ENCODE results near the gene GAK.

The GAK gene

DNA sequence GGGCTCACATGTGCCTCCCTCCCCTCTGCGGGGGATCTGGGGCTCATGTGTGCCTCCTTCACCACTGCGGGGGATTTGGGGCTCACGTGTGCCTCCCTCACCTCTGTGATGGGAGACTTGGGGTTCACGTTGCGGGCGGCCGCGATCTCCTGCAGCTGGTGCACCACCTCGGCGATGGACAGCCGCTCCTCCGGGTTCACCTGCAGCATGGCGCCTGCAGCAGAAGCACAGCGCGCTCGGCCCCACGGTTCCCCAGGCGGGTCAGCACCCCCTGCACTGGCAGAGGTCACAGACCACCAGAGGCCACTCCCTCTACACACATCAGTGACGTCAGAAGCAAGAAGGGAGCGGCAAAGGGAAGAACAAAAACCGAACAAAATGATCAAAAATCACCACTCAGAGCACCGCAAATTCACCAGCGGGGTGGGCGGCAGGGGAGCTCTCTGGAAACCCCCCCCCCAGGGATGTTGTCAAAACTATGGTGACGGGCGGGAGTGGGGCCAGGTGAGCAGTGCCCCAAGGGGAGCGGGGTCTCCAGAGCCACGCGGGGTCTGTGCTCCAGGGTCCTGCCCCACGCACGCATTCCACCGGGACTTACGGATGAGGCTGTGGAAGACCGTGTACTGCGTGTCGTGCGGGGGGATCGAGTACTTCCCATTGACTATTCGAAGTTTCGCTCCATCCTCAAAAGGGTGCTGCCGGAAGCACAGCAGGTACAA lies 38.7 kb downstream of the GAK start:
- in situ Hi-C loops (cut with HindIII; ENCODE audit: low sequenced_read_pairs), result loop anchor here (5.0 kb wide), 1 partner anchor 79 kb away; the partner anchor contains the start of gene DGKQ

GRCh38 chr4:892780-893179 lies 39.3 kb downstream of the GAK start:
- in situ Hi-C loops (cut with HindIII; ENCODE audit: low sequenced_read_pairs), result loop anchor here (5.0 kb wide), 1 partner anchor 80 kb away; the partner anchor contains the start of gene DGKQ

GRCh38 chr4:891747-892146 lies 40.4 kb downstream of the GAK start:
- in situ Hi-C loops (cut with HindIII; ENCODE audit: low sequenced_read_pairs), result loop anchor here (5.0 kb wide), 1 partner anchor 81 kb away; the partner anchor contains the start of gene DGKQ

GRCh38 chr4:890036-890695 lies 42.0 kb downstream of the GAK start:
- in situ Hi-C loops (cut with HindIII; ENCODE audit: low sequenced_read_pairs), result loop anchor here (5.0 kb wide), 1 partner anchor 82 kb away; the partner anchor contains the start of gene DGKQ

DNA sequence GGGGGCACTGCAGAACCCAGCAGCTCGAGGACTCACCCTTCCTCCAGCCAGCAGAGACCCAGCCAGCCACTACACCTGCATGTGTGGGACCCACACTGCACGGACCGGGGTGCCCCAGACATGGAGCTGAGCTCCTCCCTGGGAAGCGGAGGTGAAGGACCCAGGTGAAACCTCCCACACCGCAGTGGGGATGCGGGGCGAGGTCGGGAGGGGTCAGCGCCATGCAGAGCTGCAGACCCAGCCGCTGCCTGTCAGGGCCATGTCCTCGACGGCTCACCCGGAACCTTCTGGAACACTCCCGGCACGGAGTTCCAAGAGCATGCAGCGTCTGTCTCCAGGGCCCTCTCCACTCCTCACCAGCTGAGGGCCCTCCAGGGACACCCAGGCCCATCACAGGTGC lies 42.6 kb downstream of the GAK start:
- in situ Hi-C loops (cut with HindIII; ENCODE audit: low sequenced_read_pairs), result no loop called here

- in situ Hi-C loops (cut with HindIII; ENCODE audit: low sequenced_read_pairs), result no loop called here
These were observed 44.1 kb downstream of the GAK start for GRCh38 chr4:888029-888428.

- in situ Hi-C loops (cut with HindIII; ENCODE audit: low sequenced_read_pairs), result no loop called here
These were observed 44.9 kb downstream of the GAK start for GRCh38 chr4:887034-887763.

- in situ Hi-C loops (cut with HindIII; ENCODE audit: low sequenced_read_pairs), result no loop called here
These were observed 45.9 kb downstream of the GAK start for GRCh38 chr4:886244-886643.

DNA sequence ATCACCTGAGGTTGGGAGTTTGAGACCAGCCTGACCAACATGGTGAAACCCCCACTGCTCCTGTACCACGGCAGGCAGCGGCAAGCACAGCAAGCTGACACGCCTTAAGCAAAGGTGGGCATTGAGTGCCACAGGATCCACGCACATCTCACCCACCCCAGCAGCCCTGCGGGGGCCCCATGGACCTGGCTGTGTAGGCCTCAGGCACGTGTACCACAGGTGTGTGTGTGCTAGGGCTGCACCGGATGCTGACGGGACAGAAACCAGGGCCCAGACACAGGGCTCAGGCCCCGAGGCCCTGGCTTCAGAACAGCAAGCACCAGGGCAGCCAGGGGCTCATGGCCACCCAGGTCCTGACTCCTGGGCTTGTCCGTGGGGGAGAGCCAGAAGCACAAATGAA lies 46.8 kb downstream of the GAK start:
- in situ Hi-C loops (cut with HindIII; ENCODE audit: low sequenced_read_pairs), result no loop called here

DNA sequence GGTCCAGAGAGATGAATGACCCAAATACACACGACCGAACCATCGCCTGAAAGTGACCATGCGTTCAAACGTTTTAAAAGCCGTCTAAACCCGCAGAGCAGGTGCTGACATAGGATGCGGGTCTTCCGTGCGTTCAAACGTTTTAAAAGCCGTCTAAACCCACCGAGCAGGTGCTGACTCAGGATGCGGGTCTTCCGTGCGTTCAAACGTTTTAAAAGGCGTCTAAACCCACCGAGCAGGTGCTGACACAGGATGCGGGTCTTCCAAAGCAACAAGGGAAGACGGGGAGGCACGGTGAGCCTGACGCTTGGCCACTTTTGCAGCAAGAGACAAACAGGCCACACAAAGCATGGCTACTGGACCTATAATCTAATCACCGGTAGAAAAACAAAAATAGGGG lies 47.2 kb downstream of the GAK start:
- in situ Hi-C loops (cut with HindIII; ENCODE audit: low sequenced_read_pairs), result no loop called here

DNA sequence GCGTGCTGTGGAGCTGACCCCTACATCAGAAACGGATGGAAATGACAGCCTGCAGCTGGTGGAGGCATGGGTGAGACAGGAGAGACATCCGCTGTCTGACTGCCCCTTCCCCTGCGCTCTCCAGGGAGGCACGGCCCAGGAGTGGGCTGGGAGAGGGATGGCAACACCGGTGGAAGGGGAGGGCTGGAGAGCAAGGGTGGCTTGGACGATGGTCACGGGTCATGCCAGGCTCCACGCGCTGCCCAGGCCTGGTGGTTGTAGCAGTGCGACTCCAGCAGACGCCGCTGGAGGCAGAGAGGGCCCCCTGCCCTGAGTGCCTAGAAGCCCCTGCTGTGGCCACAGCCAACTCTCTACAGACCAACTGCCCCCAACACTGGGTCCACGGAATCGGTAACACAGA lies 47.9 kb downstream of the GAK start:
- in situ Hi-C loops (cut with HindIII; ENCODE audit: low sequenced_read_pairs), result no loop called here

GRCh38 chr4:883377-884095 lies 48.6 kb downstream of the GAK start:
- in situ Hi-C loops (cut with HindIII; ENCODE audit: low sequenced_read_pairs), result no loop called here

- in situ Hi-C loops (cut with HindIII; ENCODE audit: low sequenced_read_pairs), result no loop called here
These were observed 49.5 kb downstream of the GAK start for GRCh38 chr4:882646-883045.

DNA sequence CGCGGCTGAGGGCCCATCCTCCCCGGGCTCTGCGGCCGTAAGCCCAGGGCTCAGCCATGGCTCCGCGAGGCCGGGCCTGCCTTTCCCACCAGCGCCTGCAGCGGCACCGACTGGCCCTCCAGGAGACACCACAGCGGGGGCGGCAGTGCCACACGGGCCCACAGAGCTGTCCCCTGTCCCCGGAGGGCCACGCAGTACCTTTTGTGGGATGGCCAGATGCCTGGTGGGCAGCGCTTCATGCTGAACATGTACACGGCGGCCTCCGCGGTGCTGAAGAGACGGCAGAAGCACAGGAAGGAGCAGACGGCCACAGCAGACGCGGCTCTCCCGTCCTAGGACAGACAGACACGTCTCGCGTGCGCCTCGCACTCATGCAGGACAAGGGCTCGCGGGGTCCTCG lies 50.4 kb downstream of the GAK start:
- in situ Hi-C loops (cut with HindIII; ENCODE audit: low sequenced_read_pairs), result no loop called here

GRCh38 chr4:880684-881405 lies 51.3 kb downstream of the GAK start:
- in situ Hi-C loops (cut with HindIII; ENCODE audit: low sequenced_read_pairs), result no loop called here

DNA sequence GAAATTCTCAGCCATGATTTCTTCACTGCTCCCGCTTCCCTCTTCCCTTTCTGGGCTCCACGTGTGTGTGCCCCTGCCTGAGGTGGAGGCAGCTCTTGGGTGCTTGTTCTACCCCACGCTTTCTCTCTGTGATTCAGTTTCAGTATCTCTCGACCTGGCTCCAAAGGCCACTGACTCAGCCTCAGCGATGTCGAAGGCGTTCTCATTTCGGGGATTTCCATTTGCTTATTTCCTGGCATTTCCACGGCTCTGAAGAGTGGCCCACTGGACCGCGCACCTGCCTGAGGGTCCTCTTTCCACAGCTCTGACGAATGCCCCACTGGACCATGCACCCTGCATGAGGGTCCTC lies 52.4 kb downstream of the GAK start:
- in situ Hi-C loops (cut with HindIII; ENCODE audit: low sequenced_read_pairs), result no loop called here

DNA sequence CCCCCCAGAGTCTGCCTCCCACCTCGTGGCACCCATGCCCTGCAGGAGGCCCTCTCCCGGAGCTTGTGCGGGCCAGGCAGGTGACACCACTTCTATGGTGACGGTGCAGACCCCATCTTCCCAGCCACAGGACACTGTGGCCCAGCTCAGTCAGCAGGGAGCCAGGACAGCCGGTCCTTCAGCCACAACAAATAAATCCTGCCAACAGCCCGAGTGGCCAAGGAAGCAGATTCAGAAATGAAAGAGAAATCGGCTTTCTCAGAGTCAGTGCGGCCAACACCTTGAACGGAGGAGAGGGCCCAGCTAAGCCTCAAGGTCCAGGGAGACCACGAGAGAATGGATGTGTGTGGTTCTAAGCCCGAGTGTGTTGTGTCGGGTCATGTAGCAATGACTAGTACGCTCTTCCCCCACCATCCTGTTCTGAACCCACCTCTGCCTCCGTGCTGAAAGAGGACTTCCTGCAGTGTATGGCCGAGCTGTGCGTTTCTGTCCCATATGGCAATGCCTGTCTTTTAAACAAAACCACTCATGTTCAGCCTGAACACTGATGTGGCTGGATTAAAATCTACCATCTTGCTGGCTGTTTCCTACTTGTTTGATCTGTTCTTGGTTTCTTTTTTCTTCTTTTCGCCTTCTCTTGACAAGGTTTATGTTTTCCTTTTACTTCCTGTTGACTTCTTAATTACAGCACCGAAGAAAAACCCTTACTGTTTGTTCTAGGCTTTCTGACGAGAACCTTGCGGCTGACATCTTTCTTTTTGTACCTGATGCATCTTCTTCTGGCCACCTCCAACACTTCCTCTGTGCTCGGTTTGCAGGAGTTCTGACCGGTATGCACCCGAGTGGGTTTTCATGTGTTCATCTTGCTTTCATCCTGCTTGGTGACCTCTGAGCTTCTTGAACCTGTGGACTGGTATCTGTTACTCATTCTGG lies 53.1 kb downstream of the GAK start:
- in situ Hi-C loops (cut with HindIII; ENCODE audit: low sequenced_read_pairs), result no loop called here

DNA sequence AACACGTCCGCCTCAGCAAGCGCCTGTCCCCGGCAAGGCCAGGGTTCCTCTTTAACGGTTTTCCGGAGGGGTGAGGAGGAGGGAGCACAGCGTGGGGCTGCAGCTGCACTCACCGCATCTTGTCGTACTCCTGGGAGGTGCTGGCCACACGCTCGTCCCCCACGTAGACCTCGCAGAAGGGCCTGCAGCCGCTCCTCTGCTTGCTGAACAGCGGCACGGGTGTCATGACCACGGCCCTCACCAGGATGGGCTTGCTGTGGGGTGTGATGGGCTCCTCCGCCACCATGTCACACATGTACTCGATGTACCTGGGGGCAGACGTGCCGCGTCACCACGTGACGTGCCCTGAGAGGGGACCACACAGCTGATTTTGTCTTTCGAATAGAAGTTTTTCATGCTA lies 54.6 kb downstream of the GAK start:
- in situ Hi-C loops (cut with HindIII; ENCODE audit: low sequenced_read_pairs), result no loop called here

DNA sequence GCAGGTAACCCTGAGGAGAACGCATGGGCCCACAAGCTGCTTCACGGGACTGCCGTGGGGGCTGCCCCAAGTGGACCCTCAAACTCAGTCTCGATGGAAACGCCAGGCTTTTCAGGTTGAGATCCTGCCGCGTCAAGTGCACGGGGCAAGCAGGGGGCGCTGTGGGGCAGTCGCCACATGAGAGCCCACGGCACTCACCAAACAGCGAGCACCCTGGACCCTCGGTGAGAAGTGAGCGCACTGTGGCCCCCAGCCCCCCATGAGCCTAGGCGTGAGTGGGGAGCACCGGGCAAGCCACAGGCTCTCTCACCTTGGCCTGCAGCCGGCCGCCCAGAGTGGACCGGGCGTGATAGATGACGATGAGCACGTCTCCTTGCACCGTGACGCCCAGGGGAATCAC lies 55.3 kb downstream of the GAK start:
- in situ Hi-C loops (cut with HindIII; ENCODE audit: low sequenced_read_pairs), result no loop called here
